Measurements from ENCODE around the gene INTS11.

DNA sequence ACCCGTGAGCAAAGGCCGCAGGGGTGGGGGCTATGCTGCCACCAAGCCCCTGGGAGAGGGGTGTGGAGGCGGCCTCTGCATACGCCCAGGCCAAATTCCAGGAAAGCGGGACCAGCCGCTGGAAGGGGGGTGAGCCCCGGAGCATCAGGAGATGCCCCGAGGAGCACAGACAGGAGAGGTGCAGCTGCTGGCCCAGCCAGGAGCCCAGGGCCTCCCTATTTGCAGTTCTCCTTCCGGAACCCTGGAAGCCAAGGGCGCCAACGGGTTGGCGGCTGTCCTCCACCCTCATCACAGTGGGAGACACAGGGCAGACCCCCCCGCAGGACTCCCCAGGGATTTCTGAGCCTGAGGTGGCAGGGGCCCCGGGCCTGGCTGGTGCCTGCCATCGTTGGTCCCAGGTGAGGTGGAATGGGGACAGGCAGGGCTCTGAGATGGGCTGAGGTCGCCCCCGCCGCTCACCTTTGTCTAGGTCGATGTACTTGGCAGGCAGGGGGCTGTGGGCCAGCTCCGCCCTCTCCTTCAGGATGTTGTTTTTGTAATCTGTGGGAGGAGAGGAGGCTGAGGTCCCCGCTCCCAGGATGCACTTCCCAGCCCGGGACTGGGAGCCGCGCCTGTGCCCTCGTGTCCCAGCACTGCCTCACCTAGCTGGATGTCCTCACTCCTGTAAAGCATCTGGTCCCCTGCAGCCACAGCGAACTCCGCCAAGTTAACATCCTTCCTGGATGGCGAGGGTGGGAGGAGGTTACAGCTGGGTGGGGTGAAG is 29.1 kb upstream of the INTS11 start:
- no peak for TF ChIP-seq POLR2A (IDR thresholded peaks at IDR 0.05)
- TF ChIP-seq, protein P1, sequence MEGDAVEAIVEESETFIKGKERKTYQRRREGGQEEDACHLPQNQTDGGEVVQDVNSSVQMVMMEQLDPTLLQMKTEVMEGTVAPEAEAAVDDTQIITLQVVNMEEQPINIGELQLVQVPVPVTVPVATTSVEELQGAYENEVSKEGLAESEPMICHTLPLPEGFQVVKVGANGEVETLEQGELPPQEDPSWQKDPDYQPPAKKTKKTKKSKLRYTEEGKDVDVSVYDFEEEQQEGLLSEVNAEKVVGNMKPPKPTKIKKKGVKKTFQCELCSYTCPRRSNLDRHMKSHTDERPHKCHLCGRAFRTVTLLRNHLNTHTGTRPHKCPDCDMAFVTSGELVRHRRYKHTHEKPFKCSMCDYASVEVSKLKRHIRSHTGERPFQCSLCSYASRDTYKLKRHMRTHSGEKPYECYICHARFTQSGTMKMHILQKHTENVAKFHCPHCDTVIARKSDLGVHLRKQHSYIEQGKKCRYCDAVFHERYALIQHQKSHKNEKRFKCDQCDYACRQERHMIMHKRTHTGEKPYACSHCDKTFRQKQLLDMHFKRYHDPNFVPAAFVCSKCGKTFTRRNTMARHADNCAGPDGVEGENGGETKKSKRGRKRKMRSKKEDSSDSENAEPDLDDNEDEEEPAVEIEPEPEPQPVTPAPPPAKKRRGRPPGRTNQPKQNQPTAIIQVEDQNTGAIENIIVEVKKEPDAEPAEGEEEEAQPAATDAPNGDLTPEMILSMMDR (IDR thresholded peaks at IDR 0.05) = no peak

Data from right lobe of liver (tissue), 4 donors.